Measurements from ENCODE around the gene VPS35. TPM values are rescaled to one million over a fixed set of nuclear protein-coding genes. Genes with fewer than 3 reads are reported as not detected.

VPS35 gene
- polyA plus RNA-seq, 2 of the 4 experiments (the other 2 are of a cell fraction), result 82.3 to 85.5 TPM

GRCh38 chr16:46727184-46727583, 38.2 kb upstream of the VPS35 start:
- H3K27ac ChIP-seq, result no peak overlapping the region
- H3K4me1 ChIP-seq, result no peaks in the 10 kb centered on the region
- WGBS (ENCODE audit: missing lambda C conversion rate), result 86% methylated on average over 7 of the region's 7 CpGs
- H3K4me3 ChIP-seq, result no peak overlapping the region
- no peak for TF ChIP-seq RFX5 (IDR thresholded peaks at IDR 0.05)
- TF ChIP-seq FOXS1 (CRISPR knock-in tag; IDR thresholded peaks at IDR 0.05), result no peak
- no peak for TF ChIP-seq RCOR1 (IDR thresholded peaks at IDR 0.05; ENCODE audit: low read depth, low read length)
- TF ChIP-seq CBX8 (IDR thresholded peaks at IDR 0.05), result no peak
- TF ChIP-seq HEYL (CRISPR knock-in tag; IDR thresholded peaks at IDR 0.05), result no peak
- no peak for TF ChIP-seq FOSB (CRISPR knock-in tag; IDR thresholded peaks at IDR 0.05)
- no peak for TF ChIP-seq USF2 (IDR thresholded peaks at IDR 0.05)
- no peak for TF ChIP-seq MAX (IDR thresholded peaks at IDR 0.05)
- no peak for TF ChIP-seq SREBF2 (IDR thresholded peaks at IDR 0.05)
- TF ChIP-seq CTCF (IDR thresholded peaks at IDR 0.05), result no peak
- no peak for TF ChIP-seq KDM5A (IDR thresholded peaks at IDR 0.05)
- no peak for TF ChIP-seq EHF (CRISPR knock-in tag; IDR thresholded peaks at IDR 0.05)
- TF ChIP-seq HES2 (IDR thresholded peaks at IDR 0.05), result no peak
- no peak for TF ChIP-seq JUNB (IDR thresholded peaks at IDR 0.05)
- no peak for TF ChIP-seq ZNF302 (CRISPR knock-in tag; IDR thresholded peaks at IDR 0.05)
- no peak for TF ChIP-seq PHF8 (IDR thresholded peaks at IDR 0.05; ENCODE audit: borderline replicate concordance, low read depth)
- ATAC-seq (peak in 1 of 2 experiments; percentile 20; a peak in 2 of 6 replicates), DNase-seq (ENCODE audit: low read depth in 1 of 2, low spot score in 1 of 2) (no peak), FAIRE-seq (no peak)
- CTCF ChIA-PET, result interaction anchor here (0.6 to 0.8 kb wide), 2 partner anchors 10 to 35 kb away, joined by 3 read pairs; no protein-coding TSS in a partner anchor
- POLR2A ChIA-PET, result no interaction called here
- H3K4me2 ChIP-seq, result no peak overlapping the region
- H3K9me3 ChIP-seq, result peaks cover 13% of the 10 kb centered on the region; the same call in 1 of the 3 replicates

- H3K4me3 ChIP-seq, result no peak overlapping the region
- no peaks in the 10 kb centered on the region for H3K4me1 ChIP-seq
- H3K27ac ChIP-seq, result no peak overlapping the region
- no peak; a peak in 1 of 6 replicates for ATAC-seq
- no peak for DNase-seq (ENCODE audit: low read depth in 1 of 2, low spot score in 1 of 2)
- 56% methylated on average over 4 of the region's 4 CpGs for WGBS (ENCODE audit: missing lambda C conversion rate)
- POLR2A ChIA-PET, result no interaction called here
- no peak overlapping the region for H3K4me2 ChIP-seq
- peaks cover 13% of the 10 kb centered on the region; the same call in 1 of the 3 replicates for H3K9me3 ChIP-seq
- TF ChIP-seq TFCP2L1 (CRISPR knock-in tag; IDR thresholded peaks at IDR 0.05) (no peak), RNF2 (IDR thresholded peaks at IDR 0.05; ENCODE audit: borderline replicate concordance, low read depth) (no peak), EP300 (IDR thresholded peaks at IDR 0.05) (no peak), CBX8 (IDR thresholded peaks at IDR 0.05) (no peak), KDM1A (IDR thresholded peaks at IDR 0.05; ENCODE audit: low read depth) (no peak), PHF8 (IDR thresholded peaks at IDR 0.05; ENCODE audit: borderline replicate concordance, low read depth) (no peak), MAZ (IDR thresholded peaks at IDR 0.05; ENCODE audit: borderline replicate concordance, low read depth, low read length) (no peak)
- CTCF ChIA-PET, result no interaction called here
- no peak for FAIRE-seq
Observed at GRCh38 chr16:46721885-46722284, 32.9 kb upstream of the VPS35 start.

GRCh38 chr16:46720619-46721018, 31.6 kb upstream of the VPS35 start:
- TF ChIP-seq E2F6 (IDR thresholded peaks at IDR 0.05; ENCODE audit: borderline replicate concordance, low read depth) (no peak), MAFK (IDR thresholded peaks at IDR 0.05; ENCODE audit: partially characterized antibody) (no peak), NPAS2 (CRISPR knock-in tag; IDR thresholded peaks at IDR 0.05; ENCODE audit: borderline replicate concordance) (no peak), EHF (CRISPR knock-in tag; IDR thresholded peaks at IDR 0.05) (no peak), ZNF302 (CRISPR knock-in tag; IDR thresholded peaks at IDR 0.05) (no peak)
- CTCF ChIA-PET, result no interaction called here

More at GRCh38 chr16:46720619-46721018, 31.6 kb upstream of the VPS35 start:
- ATAC-seq (no peak), FAIRE-seq (no peak), DNase-seq (ENCODE audit: low read depth in 1 of 2, low spot score in 1 of 2) (no peak)
- H3K4me3 ChIP-seq, result no peak overlapping the region
- H3K27ac ChIP-seq, result no peak overlapping the region
- 63% methylated on average over 2 of the region's 2 CpGs for WGBS (ENCODE audit: missing lambda C conversion rate)
- POLR2A ChIA-PET, result no interaction called here
- H3K4me2 ChIP-seq, result no peak overlapping the region
- peaks cover 13% of the 10 kb centered on the region; the same call in 1 of the 3 replicates for H3K9me3 ChIP-seq
- no peaks in the 10 kb centered on the region for H3K4me1 ChIP-seq

Data from A549 (cell line).